Activated CD4-positive, alpha-beta T cell treated with anti-CD3 and anti-CD28 coated beads for 36 hours (primary cell): ENCODE measurements around the gene SORBS1. TPM values are rescaled to one million over a fixed set of nuclear protein-coding genes. Genes with fewer than 3 reads are reported as not detected.

Source experiments
- ATAC-seq: fragments of 200-7000 bp; cut with Tn5 transposase; one replicate; pipeline ENCODE4 v1.10.0; 2021; ENCODE audit warnings: mild to moderate bottlenecking, moderate library complexity
- CTCF ChIA-PET: fragments of 350-600 bp; sonication (Branson Sonifier 250); formaldehyde crosslinking; loops from one replicate; lab custom pipeline; 2021; ENCODE audit warnings: antibody characterized with exemption; lab: Charles Lee
- POLR2A ChIA-PET: fragments of 350-600 bp; sonication (Branson Sonifier 250); formaldehyde crosslinking; loops from one replicate; lab custom pipeline; 2021; ENCODE audit warnings: antibody characterized with exemption, inconsistent platforms; lab: Charles Lee
- DNase-seq: peaks from one replicate; pipeline ENCODE4 v3.0.0-alpha.2; 2020
- H3K27ac Mint-ChIP-seq: one replicate; pipeline ENCODE4 v1.8.0; 2021; ENCODE audit warnings: mixed read lengths
- H3K27me3 Mint-ChIP-seq: one replicate; pipeline ENCODE4 v1.8.0; 2021; ENCODE audit warnings: mixed read lengths
- H3K36me3 Mint-ChIP-seq: one replicate; pipeline ENCODE4 v1.8.0; 2021; ENCODE audit warnings: low read depth, mixed read lengths
- H3K4me1 Mint-ChIP-seq: one replicate; pipeline ENCODE4 v1.8.0; 2021; ENCODE audit warnings: mixed read lengths
- H3K4me3 Mint-ChIP-seq: one replicate; pipeline ENCODE4 v1.8.0; 2021; ENCODE audit warnings: mild to moderate bottlenecking, moderate library complexity, mixed read lengths
- H3K9me3 Mint-ChIP-seq: one replicate; pipeline ENCODE4 v1.8.0; 2021; ENCODE audit warnings: low read depth, mixed read lengths
- intact Hi-C, 2 experiments: fragments of 100-400 bp; cut with DNase I in 1 of 2; cut with micrococcal nuclease in 1 of 2; formaldehyde crosslinking; loops; one replicate each; pipeline versions ENCODE4 v1.14.2 to v1.15.1; 2022 to 2024; cut with DNase I, micrococcal nuclease
- total RNA-seq, 2 experiments: library from RNA; stranded (reverse); gene quantifications; one replicate each; pipeline ENCODE4 v1.2.3, GENCODE V29; 2021

Gene SORBS1
- total RNA-seq, 2 experiments from 2014 or later = 0.69 to 1.0 TPM

DNA sequence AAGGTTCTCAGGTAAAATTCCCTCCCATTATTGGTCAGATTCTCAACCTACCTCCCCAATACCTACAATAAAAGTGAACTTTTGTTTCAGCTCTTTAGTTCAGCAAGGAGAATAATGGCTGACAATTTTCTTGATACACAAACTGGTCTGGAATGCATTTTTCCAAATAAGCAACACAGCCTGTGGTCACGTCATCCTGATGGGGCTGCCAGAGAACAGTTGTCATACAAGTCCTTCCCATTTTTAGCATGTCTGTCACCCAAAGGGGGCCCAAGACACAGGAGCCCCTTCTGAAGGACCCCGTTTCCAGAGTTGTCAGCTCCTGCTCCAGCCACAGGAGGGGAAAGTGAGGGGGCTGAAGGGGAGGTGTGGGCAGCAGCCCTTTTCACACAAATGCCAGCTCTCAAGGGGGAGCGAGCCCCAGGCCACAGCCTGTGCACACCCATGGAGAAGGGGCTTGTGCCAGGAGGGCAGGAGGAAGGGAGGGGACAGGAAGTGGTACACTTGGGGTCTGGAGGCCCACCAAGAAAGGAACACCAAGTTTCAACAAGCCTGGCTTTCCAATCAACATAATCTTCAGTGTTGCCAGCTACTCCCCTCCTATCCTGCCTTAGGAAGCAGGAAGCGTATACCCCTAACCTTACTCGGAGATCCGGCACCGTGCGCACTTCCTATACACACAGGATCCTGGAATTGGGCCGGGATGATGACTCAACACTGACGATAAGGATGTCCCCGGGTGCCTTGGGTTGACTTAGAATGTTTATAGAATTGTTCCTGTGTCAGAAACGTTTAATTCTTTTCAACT lies 227.0 kb downstream of the SORBS1 start:
- Mint-ChIP-seq H3K27me3 (no peaks in the 10 kb centered on the region), H3K4me3 (no peak overlapping the region), H3K9me3 (no peaks in the 10 kb centered on the region), H3K4me1 (no peaks in the 10 kb centered on the region), H3K27ac (no peak overlapping the region), H3K36me3 (no peaks in the 10 kb centered on the region)
- intact Hi-C loops = no loop called here
- ChIA-PET CTCF (interaction anchor here (0.6 kb wide), 1 partner anchor 85 kb away, joined by 3 read pairs; no protein-coding TSS in a partner anchor), POLR2A (no interaction called here)
- no peak for ATAC-seq
- no peak for DNase-seq

DNA sequence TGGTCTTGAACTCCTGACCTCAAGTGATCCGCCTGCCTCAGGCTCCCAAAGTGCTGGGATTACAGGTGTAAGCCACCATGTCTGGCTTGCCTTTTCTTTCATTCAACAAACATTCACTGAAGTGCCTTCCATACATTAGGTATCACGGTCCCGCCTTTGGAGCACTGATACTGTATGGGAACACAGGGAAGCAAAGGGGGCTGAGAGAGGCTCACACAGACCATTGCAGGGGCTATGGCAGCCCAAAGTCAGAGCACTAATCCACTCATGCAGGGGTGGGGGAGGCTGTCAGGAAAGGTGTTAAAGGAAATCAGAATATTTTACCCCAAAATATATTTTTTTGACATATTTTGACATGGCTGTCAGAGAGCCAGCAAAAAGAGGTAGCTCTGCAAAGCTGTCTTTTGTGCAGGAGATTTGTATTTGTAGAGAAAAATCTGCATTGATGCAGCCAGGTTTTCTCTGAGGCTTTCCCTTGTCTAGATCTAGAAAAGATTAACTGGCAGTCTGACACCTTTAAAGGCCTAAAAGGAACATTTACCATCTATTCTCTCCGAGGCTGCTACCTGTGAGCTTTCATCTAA lies 228.4 kb downstream of the SORBS1 start:
- Mint-ChIP-seq H3K36me3 (no peaks in the 10 kb centered on the region), H3K4me3 (no peak overlapping the region), H3K27me3 (no peaks in the 10 kb centered on the region), H3K4me1 (no peaks in the 10 kb centered on the region), H3K27ac (no peak overlapping the region), H3K9me3 (no peaks in the 10 kb centered on the region)
- intact Hi-C loops = no loop called here
- DNase-seq (no peak), ATAC-seq (no peak)
- ChIA-PET POLR2A (interaction anchor here (0.6 kb wide), 1 partner anchor 126 kb away, joined by 3 read pairs; no protein-coding TSS in a partner anchor), CTCF (interaction anchor here (0.7 to 0.8 kb wide), 2 partner anchors 31 to 1534 kb away, joined by 3 to 4 read pairs; no protein-coding TSS in a partner anchor)

DNA sequence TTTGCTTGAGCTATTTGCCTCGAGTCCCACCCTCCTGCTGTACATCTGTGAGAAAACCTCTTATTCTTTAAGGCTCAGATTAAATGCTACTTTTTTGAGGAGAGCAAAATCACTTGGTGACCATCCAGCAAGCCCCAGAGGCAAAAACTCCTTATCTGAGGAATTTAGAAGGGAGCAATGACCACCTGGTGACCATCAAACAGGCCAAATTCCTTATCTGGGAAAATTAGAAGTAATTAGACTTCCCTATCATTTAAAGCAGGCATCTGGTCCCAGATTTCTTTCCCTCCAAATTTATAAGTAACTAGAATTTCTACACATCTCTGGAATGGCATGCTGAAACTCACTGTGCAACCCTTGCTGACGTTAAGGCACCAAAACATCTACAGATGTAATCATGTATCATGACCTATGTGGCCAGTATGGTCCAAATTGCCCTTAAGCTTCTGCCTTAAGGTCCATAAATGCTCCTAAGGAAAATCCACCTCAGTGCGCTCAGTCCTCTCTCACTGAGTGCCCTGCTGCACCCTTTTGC lies 229.5 kb downstream of the SORBS1 start:
- no peak overlapping the region for H3K27ac Mint-ChIP-seq
- no peaks in the 10 kb centered on the region for H3K9me3 Mint-ChIP-seq
- CTCF ChIA-PET = no interaction called here
- no peaks in the 10 kb centered on the region for H3K4me1 Mint-ChIP-seq
- intact Hi-C loops = no loop called here
- H3K4me3 Mint-ChIP-seq = no peak overlapping the region
- no peak for ATAC-seq
- no peak for DNase-seq
- no peaks in the 10 kb centered on the region for H3K36me3 Mint-ChIP-seq
- no peaks in the 10 kb centered on the region for H3K27me3 Mint-ChIP-seq
- POLR2A ChIA-PET = no interaction called here

DNA sequence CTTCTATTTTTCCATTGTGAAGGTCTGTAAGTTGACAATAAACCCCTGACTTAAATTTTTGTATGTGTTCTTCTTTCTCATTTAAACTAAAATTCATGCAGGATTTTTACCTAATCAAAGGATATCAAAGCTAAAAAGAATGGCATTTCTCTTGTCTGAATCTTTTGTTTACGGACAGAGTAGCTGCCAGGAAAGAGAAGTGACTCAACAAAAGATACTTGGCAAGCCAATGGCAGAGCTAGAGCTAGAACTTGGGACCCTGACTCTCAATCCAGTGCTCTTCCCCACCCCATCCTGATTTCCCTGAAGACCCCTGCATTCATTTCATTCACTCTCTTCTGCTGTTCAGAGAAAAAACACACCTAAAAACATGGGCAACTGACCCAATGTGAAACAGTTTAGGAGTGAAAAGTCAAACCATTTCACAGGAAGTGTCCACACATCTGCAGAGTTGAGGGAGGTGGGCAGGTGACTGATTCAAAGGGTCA lies 230.2 kb downstream of the SORBS1 start:
- ATAC-seq = no peak
- no peak overlapping the region for H3K4me3 Mint-ChIP-seq
- no peak for DNase-seq
- H3K36me3 Mint-ChIP-seq = no peaks in the 10 kb centered on the region
- H3K9me3 Mint-ChIP-seq = no peaks in the 10 kb centered on the region
- H3K27ac Mint-ChIP-seq = no peak overlapping the region
- CTCF ChIA-PET = interaction anchor here (1.0 kb wide), 1 partner anchor 31 kb away, joined by 3 read pairs; no protein-coding TSS in a partner anchor
- no peaks in the 10 kb centered on the region for H3K27me3 Mint-ChIP-seq
- POLR2A ChIA-PET = no interaction called here
- intact Hi-C loops = no loop called here
- H3K4me1 Mint-ChIP-seq = no peaks in the 10 kb centered on the region

DNA sequence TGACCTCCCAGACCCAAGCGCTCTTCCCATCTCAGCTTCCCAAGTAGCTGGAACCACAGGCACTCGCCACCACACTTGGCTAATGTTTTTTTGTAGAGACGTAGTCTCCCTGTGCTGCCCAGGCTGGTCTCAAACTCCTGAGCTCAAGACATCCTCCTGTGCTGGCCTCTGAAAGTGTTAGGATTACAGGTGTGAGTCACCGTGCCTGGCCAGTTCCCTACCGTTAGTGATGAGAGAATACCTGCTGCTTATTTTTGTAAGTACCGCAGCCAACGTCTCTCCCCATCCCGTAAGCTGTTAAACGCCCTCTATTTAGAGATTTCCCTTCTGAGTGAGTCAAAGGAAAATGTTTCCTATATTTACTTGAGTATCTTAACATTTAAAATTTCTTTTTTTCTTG lies 231.9 kb downstream of the SORBS1 start:
- Mint-ChIP-seq H3K9me3 (no peaks in the 10 kb centered on the region), H3K27ac (no peak overlapping the region), H3K27me3 (no peaks in the 10 kb centered on the region), H3K36me3 (no peaks in the 10 kb centered on the region), H3K4me3 (no peak overlapping the region), H3K4me1 (no peaks in the 10 kb centered on the region)
- no peak for DNase-seq
- ChIA-PET CTCF (no interaction called here), POLR2A (no interaction called here)
- no peak for ATAC-seq
- intact Hi-C loops = no loop called here

DNA sequence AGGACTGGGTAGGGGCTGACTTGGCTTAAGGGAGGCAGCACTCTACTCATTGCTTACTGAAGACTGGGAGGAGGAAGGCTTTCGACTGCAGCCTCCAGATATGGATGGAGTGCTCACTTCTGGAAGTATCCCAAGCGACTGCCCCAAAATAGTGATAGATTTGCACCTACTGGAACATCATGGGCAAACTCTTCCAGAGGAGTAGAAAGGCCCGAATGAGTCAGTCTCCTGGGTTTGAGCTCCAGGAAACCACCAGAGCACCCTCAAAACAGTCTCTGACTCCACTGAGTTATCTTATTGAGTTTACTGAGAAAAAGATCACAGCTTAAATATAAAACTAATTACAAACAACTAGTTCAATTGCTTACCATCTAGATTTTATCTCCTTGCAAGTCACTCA lies 233.2 kb downstream of the SORBS1 start:
- intact Hi-C loops = no loop called here
- Mint-ChIP-seq H3K4me1 (no peaks in the 10 kb centered on the region), H3K27me3 (no peaks in the 10 kb centered on the region), H3K9me3 (no peaks in the 10 kb centered on the region), H3K36me3 (no peaks in the 10 kb centered on the region), H3K27ac (no peak overlapping the region), H3K4me3 (no peak overlapping the region)
- CTCF ChIA-PET = no interaction called here
- no peak for DNase-seq
- no peak for ATAC-seq
- POLR2A ChIA-PET = no interaction called here

DNA sequence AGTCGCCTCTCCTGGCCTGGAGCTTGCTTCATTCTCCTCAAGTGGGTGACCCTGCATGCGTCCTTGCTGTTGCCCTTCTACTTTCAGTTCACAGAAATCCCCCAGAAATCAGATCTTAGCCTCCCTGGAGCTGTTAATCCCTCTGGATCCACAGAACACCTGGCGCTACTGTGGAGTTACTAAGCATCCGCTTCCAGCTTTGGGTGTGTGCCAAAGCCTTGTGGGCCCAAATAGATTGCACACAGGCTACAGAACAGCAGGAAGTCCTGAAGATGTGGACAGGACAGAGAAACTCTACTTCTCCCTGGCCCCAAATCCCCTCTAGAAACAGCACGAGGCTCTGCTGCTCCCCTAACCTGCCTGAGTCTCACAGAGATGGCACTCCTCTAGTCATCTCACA lies 233.8 kb downstream of the SORBS1 start:
- CTCF ChIA-PET = no interaction called here
- no peak overlapping the region for H3K27ac Mint-ChIP-seq
- POLR2A ChIA-PET = no interaction called here
- H3K4me1 Mint-ChIP-seq = no peaks in the 10 kb centered on the region
- no peak for ATAC-seq
- H3K27me3 Mint-ChIP-seq = no peaks in the 10 kb centered on the region
- H3K9me3 Mint-ChIP-seq = no peaks in the 10 kb centered on the region
- DNase-seq = no peak
- intact Hi-C loops = no loop called here
- H3K4me3 Mint-ChIP-seq = no peak overlapping the region
- no peaks in the 10 kb centered on the region for H3K36me3 Mint-ChIP-seq

DNA sequence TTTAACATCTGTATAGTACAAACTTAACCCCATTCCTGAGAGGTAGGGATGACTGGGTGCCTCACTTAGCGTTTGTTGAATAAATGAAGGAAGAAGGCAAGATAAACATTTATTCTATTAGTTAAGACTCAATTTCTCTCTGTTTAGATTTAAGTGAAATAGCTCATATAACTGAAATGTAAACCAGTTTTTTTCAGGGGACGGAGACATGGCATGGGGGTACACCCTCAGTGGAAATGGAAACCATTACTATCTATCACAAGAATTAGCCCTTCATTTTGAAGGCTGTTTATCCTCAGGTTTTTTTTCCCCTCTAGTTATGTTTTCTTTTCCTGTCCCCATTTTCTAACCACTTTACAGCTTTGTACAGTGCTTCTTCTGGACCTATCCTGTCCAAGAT lies 234.8 kb downstream of the SORBS1 start:
- no peaks in the 10 kb centered on the region for H3K9me3 Mint-ChIP-seq
- ATAC-seq (no peak), DNase-seq (no peak)
- no peaks in the 10 kb centered on the region for H3K27me3 Mint-ChIP-seq
- no peaks in the 10 kb centered on the region for H3K4me1 Mint-ChIP-seq
- ChIA-PET POLR2A (no interaction called here), CTCF (interaction anchor here (0.5 to 0.6 kb wide), 2 partner anchors 28 to 39 kb away, joined by 3 to 4 read pairs; no protein-coding TSS in a partner anchor)
- no peak overlapping the region for H3K27ac Mint-ChIP-seq
- intact Hi-C loops = no loop called here
- no peak overlapping the region for H3K4me3 Mint-ChIP-seq
- H3K36me3 Mint-ChIP-seq = no peaks in the 10 kb centered on the region

DNA sequence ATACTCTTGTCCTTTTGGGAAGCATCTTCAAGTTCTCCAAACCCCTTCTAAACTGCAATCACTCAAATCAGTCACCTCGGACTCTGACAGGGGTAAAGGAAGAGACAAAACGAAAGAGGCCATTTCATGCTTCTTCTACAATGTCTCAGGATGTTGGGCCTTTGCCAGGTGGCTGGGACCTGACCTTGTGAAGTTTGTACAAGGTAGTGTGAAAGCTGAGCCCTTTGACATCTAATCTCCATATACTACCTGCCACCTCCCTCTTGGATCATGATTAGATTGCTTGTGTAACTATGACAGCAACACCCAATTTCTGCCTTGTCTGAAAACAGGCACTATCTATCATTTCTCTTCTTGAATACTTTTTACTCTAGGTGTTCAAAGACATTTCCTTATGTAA lies 235.3 kb downstream of the SORBS1 start:
- ChIA-PET POLR2A (no interaction called here), CTCF (interaction anchor here (0.5 to 0.9 kb wide), 2 partner anchors 28 to 37 kb away, joined by 3 to 4 read pairs; no protein-coding TSS in a partner anchor)
- no peak overlapping the region for H3K27ac Mint-ChIP-seq
- no peaks in the 10 kb centered on the region for H3K4me1 Mint-ChIP-seq
- no peak for ATAC-seq
- H3K36me3 Mint-ChIP-seq = no peaks in the 10 kb centered on the region
- no peaks in the 10 kb centered on the region for H3K27me3 Mint-ChIP-seq
- H3K4me3 Mint-ChIP-seq = no peak overlapping the region
- no peaks in the 10 kb centered on the region for H3K9me3 Mint-ChIP-seq
- intact Hi-C loops = no loop called here
- DNase-seq = no peak

DNA sequence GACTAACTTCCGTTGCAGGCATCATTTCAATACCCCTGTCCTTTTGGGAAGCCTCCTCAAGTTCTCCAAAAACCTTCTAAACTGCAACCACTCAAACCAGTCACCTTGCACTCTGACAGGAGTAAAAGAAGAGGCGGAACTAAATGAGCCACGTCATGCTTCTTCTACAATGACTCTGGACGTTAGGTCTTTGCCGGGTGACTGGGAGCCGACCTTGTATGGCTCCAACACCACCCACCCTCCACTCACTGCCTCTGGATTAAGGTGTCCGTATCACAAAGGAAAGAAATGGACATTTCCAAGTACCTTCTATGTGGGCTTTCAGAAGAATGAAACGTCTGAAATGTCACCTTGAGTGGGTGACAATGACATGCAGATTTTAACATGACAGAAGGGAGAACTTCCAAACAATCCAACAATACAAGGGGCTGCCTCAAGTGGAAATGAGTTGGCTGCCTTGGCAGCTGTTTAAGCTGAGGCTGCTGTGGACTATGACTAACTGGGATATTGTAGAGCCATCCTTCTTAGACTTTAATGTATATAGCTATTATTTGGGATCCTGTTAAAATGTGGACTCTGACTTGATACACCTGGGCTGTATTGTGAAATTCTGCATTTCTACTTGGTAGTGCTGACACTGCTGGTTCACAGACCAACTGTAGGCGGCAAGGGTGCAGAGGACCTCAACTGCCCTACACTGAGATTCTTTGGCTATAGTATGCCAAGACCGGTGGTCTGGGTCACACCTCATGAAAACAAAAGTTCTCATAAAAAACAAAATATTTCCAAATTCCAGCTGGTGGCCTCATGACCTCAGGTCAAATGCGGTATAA lies 236.5 kb downstream of the SORBS1 start:
- no peaks in the 10 kb centered on the region for H3K9me3 Mint-ChIP-seq
- POLR2A ChIA-PET = no interaction called here
- H3K4me3 Mint-ChIP-seq = no peak overlapping the region
- CTCF ChIA-PET = no interaction called here
- DNase-seq (no peak), ATAC-seq (no peak)
- H3K27me3 Mint-ChIP-seq = no peaks in the 10 kb centered on the region
- H3K4me1 Mint-ChIP-seq = no peaks in the 10 kb centered on the region
- intact Hi-C loops = no loop called here
- H3K27ac Mint-ChIP-seq = no peak overlapping the region
- no peaks in the 10 kb centered on the region for H3K36me3 Mint-ChIP-seq

DNA sequence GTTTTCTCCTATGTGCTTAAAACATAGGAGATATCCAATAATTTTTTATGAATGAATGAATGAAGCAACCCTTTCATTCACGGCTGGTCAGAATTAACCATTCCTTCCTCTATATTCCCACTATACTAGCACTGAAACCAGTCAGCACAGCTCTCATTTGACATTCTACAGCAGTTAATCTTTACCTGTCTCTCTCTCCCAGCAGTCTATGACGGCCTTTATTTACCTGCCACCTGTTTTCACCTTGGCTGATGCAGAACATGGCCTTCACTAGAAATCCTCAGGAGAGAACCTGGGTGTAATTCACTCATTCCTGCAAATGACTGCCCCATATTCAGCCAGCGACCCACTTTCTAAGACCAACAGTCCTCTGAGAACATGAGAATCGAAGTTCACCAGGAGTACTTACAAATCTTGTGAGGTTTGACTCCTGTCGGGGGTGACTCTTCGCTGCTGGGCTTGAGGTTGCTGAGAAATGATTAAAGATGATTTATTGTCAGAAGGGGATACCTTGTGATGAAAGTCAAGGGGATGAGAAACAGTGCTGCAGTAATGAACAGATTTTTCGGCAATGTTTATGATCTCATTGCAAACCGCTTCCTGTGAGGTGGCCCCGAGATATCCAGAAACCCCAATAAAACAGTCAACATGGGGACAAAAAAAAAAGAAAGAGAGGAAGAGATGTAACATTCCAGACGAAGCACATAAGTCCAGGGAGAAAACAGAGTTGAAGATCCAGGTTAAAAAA lies 239.4 kb downstream of the SORBS1 start:
- CTCF ChIA-PET = no interaction called here
- H3K36me3 Mint-ChIP-seq = no peaks in the 10 kb centered on the region
- intact Hi-C loops = no loop called here

More for the DNA sequence above, 239.4 kb downstream of the SORBS1 start:
- no peaks in the 10 kb centered on the region for H3K4me1 Mint-ChIP-seq
- no peak for ATAC-seq
- POLR2A ChIA-PET = no interaction called here
- H3K27ac Mint-ChIP-seq = no peak overlapping the region
- DNase-seq = no peak
- no peaks in the 10 kb centered on the region for H3K27me3 Mint-ChIP-seq
- no peak overlapping the region for H3K4me3 Mint-ChIP-seq
- no peaks in the 10 kb centered on the region for H3K9me3 Mint-ChIP-seq
